Liver (tissue), 9 donors: Measurements from ENCODE around the gene RGP1. TPM values are rescaled to one million over a fixed set of nuclear protein-coding genes. Genes with fewer than 3 reads are reported as not detected.
A peak's percentile ranks its signal among the peaks of the same experiment; 100 is the strongest.

Experiments used
- DNase-seq: peaks from one replicate; pipeline ENCODE4 v3.0.0-alpha.2; 2017; ENCODE audit warnings: low spot score
- H3K27ac ChIP-seq, 2 donors: one replicate each; pipeline ENCODE4 v1.7.0; 2013; ENCODE audit warnings: inconsistent platforms in 2 of 2, low read length in 2 of 2, control low read depth in 1 of 2, low read depth in 1 of 2, mild to moderate bottlenecking in 1 of 2
- H3K27me3 ChIP-seq, 4 donors: one replicate each; pipeline versions ENCODE4 v1.6.1 to v1.7.0; 2013; ENCODE audit warnings: low read length in 3 of 4, inconsistent platforms in 1 of 4, mild to moderate bottlenecking in 1 of 4, moderate library complexity in 1 of 4; ENCODE audit not compliant: control insufficient read depth in 4 of 4, insufficient read depth in 4 of 4
- H3K36me3 ChIP-seq, 4 donors: one replicate each; pipeline versions ENCODE4 v1.6.1 to v1.7.0; 2013; ENCODE audit warnings: low read length in 3 of 4, mild to moderate bottlenecking in 3 of 4, low read depth in 1 of 4, moderate library complexity in 1 of 4; ENCODE audit not compliant: control insufficient read depth in 4 of 4, insufficient read depth in 3 of 4
- H3K4me1 ChIP-seq, 4 donors: one replicate each; pipeline versions ENCODE4 v1.6.1 to v1.7.0; 2013; ENCODE audit warnings: low read length in 3 of 4, mild to moderate bottlenecking in 3 of 4, moderate library complexity in 1 of 4; ENCODE audit not compliant: control insufficient read depth in 4 of 4, insufficient read depth in 4 of 4
- H3K4me3 ChIP-seq, 3 donors: one replicate each; pipeline versions ENCODE4 v1.6.1 to v1.7.0; 2013; ENCODE audit warnings: low read length in 3 of 3, control low read depth in 1 of 3, low read depth in 1 of 3, mild to moderate bottlenecking in 1 of 3
- H3K9ac ChIP-seq, 2 donors: one replicate each; pipeline ENCODE4 v1.7.0; 2013; ENCODE audit warnings: low read length in 2 of 2, mild to moderate bottlenecking in 2 of 2, moderate library complexity in 2 of 2, control low read depth in 1 of 2, low read depth in 1 of 2
- H3K9me3 ChIP-seq, 4 donors: one replicate each; pipeline versions ENCODE4 v1.6.1 to v1.7.0; 2013; ENCODE audit warnings: low read length in 3 of 4; ENCODE audit not compliant: control insufficient read depth in 4 of 4
- FOXA1 ChIP-seq: IDR thresholded peaks from 2 replicates; pipeline ENCODE4 v1.6.1; 2016; ENCODE audit warnings: antibody characterized with exemption
- HNF4A ChIP-seq, 2 donors: conservative IDR thresholded peaks; 2 replicates each; pipeline ENCODE4 v1.6.1; 2016; ENCODE audit warnings: antibody characterized with exemption in 2 of 2, mild to moderate bottlenecking in 2 of 2
- HNF4G ChIP-seq: IDR thresholded peaks from 2 replicates; pipeline ENCODE4 v1.6.1; 2016; ENCODE audit warnings: antibody characterized with exemption
- RXRA ChIP-seq, 2 donors: IDR thresholded peaks; 2 replicates each; pipeline ENCODE4 v1.6.1; 2017 to 2018; ENCODE audit warnings: antibody characterized with exemption in 2 of 2, mild to moderate bottlenecking in 1 of 2
- TAF1 ChIP-seq: conservative IDR thresholded peaks from 2 replicates; pipeline ENCODE4 v1.6.1; 2016; ENCODE audit warnings: antibody characterized with exemption, mild to moderate bottlenecking
- YY1 ChIP-seq: IDR thresholded peaks from 2 replicates; pipeline ENCODE4 v1.6.1; 2016; ENCODE audit warnings: antibody characterized with exemption, mild to moderate bottlenecking
- WGBS: extraction: QIAGEN DNeasy Blood & Tissue Kit; methylation state at CpG from one replicate; pipeline ENCODE4 v1.1.7; 2013; 5-methylcytosine and 5-hydroxymethylcytosine counted together
- polyA plus RNA-seq, 2 donors: library from polyadenylated mRNA; stranded (reverse) in 1 of 2; unstranded in 1 of 2; fragments of 200-250 nt in 1 of 2; fragments of >200 nt in 1 of 2; fragmentation: Nextera tagmentation in 1 of 2; extraction: Ambion mirVana in 1 of 2; gene quantifications; one replicate each; pipeline versions ENCODE4 v1.2.1 to v1.2.3, GENCODE V29; 2013 to 2015
- total RNA-seq, 2 donors: library from RNA; depleted of rRNA; stranded (reverse); fragments of >200 nt; gene quantifications; one replicate each; pipeline ENCODE4 v1.2.3, GENCODE V29; 2014
- TF ChIP-seq, protein P1 (sequence below): fragments of 150-350 bp; IDR thresholded peaks from 2 replicates; pipeline ENCODE4 v1.5.1; 2017; ENCODE audit warnings: improper control_type of control experiment, low read depth, low read length; ENCODE audit not compliant: missing input control
- donor health status: healthy.
- donor health status: healthy.
- donor health status: healthy.
- donor health status: healthy.
- donor health status: healthy.

The RGP1 gene
- total and polyA plus RNA-seq, 4 donors = 2.6 to 10.7 (median 5.9) TPM

DNA sequence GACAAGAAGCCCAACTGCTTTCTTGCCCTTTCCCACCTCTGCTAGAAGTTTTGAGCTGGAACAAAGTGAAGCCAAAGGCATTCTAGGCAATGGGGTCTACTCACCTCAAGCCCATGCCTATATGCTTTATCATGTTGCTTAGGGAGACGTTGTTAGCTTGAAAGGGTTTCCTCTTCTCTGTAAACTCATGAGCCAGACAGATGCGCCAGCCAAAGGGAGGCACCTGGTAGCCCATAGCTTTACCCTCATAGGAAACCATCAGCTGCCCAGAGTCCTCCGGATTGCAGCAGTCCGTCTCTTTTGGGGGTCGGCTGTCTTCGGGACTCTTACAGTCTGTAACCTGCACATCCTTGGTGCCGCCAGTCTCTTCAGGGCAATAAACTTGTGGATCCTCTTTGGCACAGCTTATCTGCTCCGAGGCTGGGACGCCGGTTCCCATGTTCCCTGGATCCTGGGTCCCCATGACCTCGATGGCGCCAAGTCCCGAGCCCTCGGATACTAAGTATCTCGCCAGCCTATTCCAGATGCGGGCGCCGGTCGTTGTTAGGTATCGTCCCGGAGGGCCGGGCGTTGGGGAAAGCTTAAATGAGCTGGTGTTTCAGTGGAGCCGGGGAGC is 737 bp upstream of the RGP1 start:
- Histone ChIP-seq H3K27me3 (no peaks in the 10 kb centered on the region), H3K4me1 (peaks cover 11 to 40% (median 33%) of the 10 kb centered on the region in 4 donors), H3K27ac (peak overlapping the region; percentile 82 to 86), H3K9ac (peak overlapping the region; percentile 73 to 89), H3K9me3 (no peaks in the 10 kb centered on the region), H3K4me3 (peak overlapping the region; percentile 68 to 82 (median 77)), H3K36me3 (peaks cover 7 to 39% (median 36%) of the 10 kb centered on the region in 4 donors)
- TF ChIP-seq FOXA1 (no peak), YY1 (peak; percentile 29)
- WGBS = under 1% methylated on average over 24 of the region's 24 CpGs
- no peak for DNase-seq

DNA sequence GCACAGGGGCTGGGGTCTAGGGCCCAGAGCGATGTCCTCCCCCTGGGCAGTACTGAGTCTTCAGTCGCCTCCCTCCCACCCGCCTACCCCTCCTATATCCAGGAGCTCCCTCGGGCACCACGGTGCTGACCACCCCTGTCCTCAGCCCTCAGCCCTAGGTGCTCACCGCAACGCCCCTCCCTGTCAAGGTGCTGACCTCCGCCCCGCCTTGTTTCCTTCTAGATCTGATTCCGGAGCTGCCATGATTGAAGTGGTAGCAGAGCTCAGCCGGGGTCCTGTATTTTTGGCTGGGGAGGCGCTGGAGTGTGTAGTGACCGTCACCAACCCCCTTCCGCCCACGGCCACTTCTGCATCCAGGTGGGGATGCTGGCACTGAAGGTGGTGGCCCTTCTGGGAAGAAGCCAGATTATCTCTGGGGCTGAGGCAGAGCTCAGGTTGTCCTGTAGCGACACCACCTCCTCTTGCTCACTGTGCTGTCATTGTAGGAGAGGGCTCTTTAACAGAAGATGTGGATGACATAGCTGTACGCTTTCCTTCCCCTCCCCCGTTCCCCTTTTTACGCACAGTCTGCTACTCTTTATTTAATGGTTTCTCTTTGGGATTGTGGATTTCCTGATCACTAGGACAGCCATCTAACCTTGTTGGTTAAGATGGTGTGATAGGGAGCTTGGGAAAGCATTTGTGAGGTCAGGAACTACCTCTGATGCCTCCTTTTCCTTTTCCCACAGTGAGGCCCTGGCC is 598 bp downstream of the RGP1 start:
- Histone ChIP-seq H3K9me3 (no peaks in the 10 kb centered on the region), H3K9ac (peak overlapping the region; percentile 65 to 74), H3K27me3 (no peaks in the 10 kb centered on the region), H3K36me3 (peaks cover 10 to 38% (median 33%) of the 10 kb centered on the region in 4 donors), H3K4me3 (peak overlapping the region; percentile 82 to 85 (median 84)), H3K4me1 (peaks cover 11 to 40% (median 34%) of the 10 kb centered on the region in 4 donors), H3K27ac (peak overlapping the region; percentile 82 to 86)
- 1% methylated on average over 19 of the region's 19 CpGs for WGBS
- DNase-seq = no peak
- TF ChIP-seq TAF1 = peak; percentile 33
- no peak for TF ChIP-seq RXRA (IDR thresholded peaks at IDR 0.05)
- peak; percentile 35 for TF ChIP-seq YY1

DNA sequence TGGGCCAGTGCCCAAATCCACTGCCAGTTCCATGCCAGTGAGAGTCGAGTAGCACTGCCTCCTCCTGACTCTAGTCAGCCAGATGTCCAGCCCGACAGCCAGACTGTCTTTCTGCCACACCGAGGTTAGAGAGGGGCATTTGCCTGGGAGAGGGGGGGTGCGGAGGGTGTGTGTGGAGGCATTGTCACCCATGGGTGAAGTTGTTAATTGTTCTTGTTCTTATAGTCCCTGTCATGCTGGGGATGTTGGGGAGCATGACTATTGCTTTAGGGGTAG is 1.1 kb downstream of the RGP1 start:
- Histone ChIP-seq H3K27me3 (no peaks in the 10 kb centered on the region), H3K4me1 (peaks cover 11 to 40% (median 34%) of the 10 kb centered on the region in 4 donors), H3K9ac (peak overlapping the region in 1 of 2 donors; percentile 63), H3K4me3 (peak overlapping the region in 2 of 3 donors; percentile 82 to 84), H3K27ac (peak overlapping the region in 1 of 2 donors; percentile 82), H3K9me3 (no peaks in the 10 kb centered on the region), H3K36me3 (peaks cover 10 to 39% (median 34%) of the 10 kb centered on the region in 4 donors)
- 63% methylated on average over 4 of the region's 4 CpGs for WGBS
- no peak for DNase-seq
- TF ChIP-seq YY1 = no peak
- no peak for TF ChIP-seq TAF1
- TF ChIP-seq, protein P1, sequence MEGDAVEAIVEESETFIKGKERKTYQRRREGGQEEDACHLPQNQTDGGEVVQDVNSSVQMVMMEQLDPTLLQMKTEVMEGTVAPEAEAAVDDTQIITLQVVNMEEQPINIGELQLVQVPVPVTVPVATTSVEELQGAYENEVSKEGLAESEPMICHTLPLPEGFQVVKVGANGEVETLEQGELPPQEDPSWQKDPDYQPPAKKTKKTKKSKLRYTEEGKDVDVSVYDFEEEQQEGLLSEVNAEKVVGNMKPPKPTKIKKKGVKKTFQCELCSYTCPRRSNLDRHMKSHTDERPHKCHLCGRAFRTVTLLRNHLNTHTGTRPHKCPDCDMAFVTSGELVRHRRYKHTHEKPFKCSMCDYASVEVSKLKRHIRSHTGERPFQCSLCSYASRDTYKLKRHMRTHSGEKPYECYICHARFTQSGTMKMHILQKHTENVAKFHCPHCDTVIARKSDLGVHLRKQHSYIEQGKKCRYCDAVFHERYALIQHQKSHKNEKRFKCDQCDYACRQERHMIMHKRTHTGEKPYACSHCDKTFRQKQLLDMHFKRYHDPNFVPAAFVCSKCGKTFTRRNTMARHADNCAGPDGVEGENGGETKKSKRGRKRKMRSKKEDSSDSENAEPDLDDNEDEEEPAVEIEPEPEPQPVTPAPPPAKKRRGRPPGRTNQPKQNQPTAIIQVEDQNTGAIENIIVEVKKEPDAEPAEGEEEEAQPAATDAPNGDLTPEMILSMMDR = no peak
- no peak for TF ChIP-seq HNF4G
- TF ChIP-seq HNF4A (conservative IDR thresholded peaks at IDR 0.05) = no peak

DNA sequence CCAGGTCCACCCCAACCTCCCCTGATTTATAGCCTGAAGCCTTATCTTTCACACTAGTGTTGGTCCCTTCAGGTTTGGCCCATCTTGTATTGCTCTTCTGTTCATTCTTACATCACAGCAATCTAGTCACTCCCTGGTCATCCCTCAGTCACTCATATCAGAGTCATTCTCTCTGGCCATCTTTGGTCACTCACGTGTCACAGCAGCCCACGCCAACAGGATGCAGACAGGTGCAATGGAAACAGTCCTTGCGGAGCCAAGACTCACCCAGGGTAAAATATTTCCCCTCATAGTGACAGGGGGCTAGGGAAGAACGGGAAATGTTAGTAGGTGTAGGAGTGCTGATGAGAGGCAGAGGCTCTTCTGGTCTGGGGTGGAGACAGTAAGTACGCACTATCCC is 4.4 kb downstream of the RGP1 start:
- no peak for DNase-seq
- Histone ChIP-seq H3K36me3 (peaks cover 10 to 39% (median 34%) of the 10 kb centered on the region in 4 donors), H3K4me3 (no peak overlapping the region), H3K9ac (no peak overlapping the region), H3K27ac (no peak overlapping the region), H3K9me3 (no peaks in the 10 kb centered on the region), H3K27me3 (no peaks in the 10 kb centered on the region), H3K4me1 (peaks cover 9 to 30% (median 18%) of the 10 kb centered on the region in 4 donors)
- no peak for TF ChIP-seq FOXA1
- 95% methylated on average over 5 of the region's 5 CpGs for WGBS
